GM23338 (cell line): ENCODE measurements around the gene CCNQ. TPM values are rescaled to one million over a fixed set of nuclear protein-coding genes. Genes with fewer than 3 reads are reported as not detected.

Experiments used
- ATAC-seq: fragments of 200-7000 bp; cut with Tn5 transposase; 3 replicates; pipeline ENCODE4 v1.9.1; 2020
- DNase-seq: peaks from one replicate; pipeline ENCODE4 v3.0.0-alpha.2; 2015; ENCODE audit warnings: low spot score
- H2AFZ ChIP-seq: fragments of 200-600 bp; sonication (generic); 2 replicates; pipeline ENCODE4 v1.8.0; 2016; ENCODE audit warnings: antibody characterized with exemption, mild to moderate bottlenecking, moderate library complexity
- H3F3A ChIP-seq: fragments of 200-600 bp; sonication (generic); replicated peaks from 2 replicates; pipeline ENCODE4 v1.8.0; 2017; ENCODE audit warnings: antibody characterized with exemption, mixed run types, low read depth
- H3K27ac ChIP-seq: fragments of 200-600 bp; sonication (generic); 2 replicates; pipeline ENCODE4 v1.6.1; 2016; ENCODE audit warnings: low read depth
- H3K27me3 ChIP-seq: fragments of 200-600 bp; sonication (generic); 2 replicates; pipeline ENCODE4 v1.8.0; 2016; ENCODE audit warnings: mild to moderate bottlenecking, mixed run types, moderate library complexity; ENCODE audit not compliant: insufficient read depth
- H3K36me3 ChIP-seq: fragments of 200-600 bp; sonication (generic); 2 replicates; pipeline ENCODE4 v1.8.0; 2016; ENCODE audit warnings: mild to moderate bottlenecking; ENCODE audit not compliant: insufficient read depth
- H3K4me1 ChIP-seq: fragments of 200-600 bp; sonication (generic); 2 replicates; pipeline ENCODE4 v1.8.0; 2016; ENCODE audit warnings: mild to moderate bottlenecking, moderate library complexity; ENCODE audit not compliant: insufficient read depth
- H3K4me2 ChIP-seq: fragments of 200-600 bp; sonication (generic); 2 replicates; pipeline ENCODE4 v1.7.1; 2017; ENCODE audit warnings: mixed run types
- H3K4me3 ChIP-seq: fragments of 200-600 bp; sonication (generic); 2 replicates; pipeline ENCODE4 v1.6.1; 2016; ENCODE audit warnings: mixed run types
- H3K79me2 ChIP-seq: fragments of 200-600 bp; sonication (generic); replicated peaks from 2 replicates; pipeline ENCODE4 v1.8.0; 2017; ENCODE audit warnings: mild to moderate bottlenecking; ENCODE audit not compliant: insufficient read depth
- H3K9me2 ChIP-seq: fragments of 200-600 bp; sonication (generic); 2 replicates; pipeline ENCODE4 v1.8.0; 2017; ENCODE audit not compliant: insufficient read depth
- H4K20me1 ChIP-seq: fragments of 200-600 bp; sonication (generic); replicated peaks from 2 replicates; pipeline ENCODE4 v1.8.0; 2017; ENCODE audit warnings: mild to moderate bottlenecking; ENCODE audit not compliant: insufficient read depth
- H3K27ac Mint-ChIP-seq: 2 replicates; pipeline ENCODE4 v1.8.0; 2020; ENCODE audit warnings: inconsistent platforms, mild to moderate bottlenecking, moderate library complexity, mixed read lengths
- H3K27me3 Mint-ChIP-seq: 3 replicates; pipeline ENCODE4 v1.8.0; 2022; ENCODE audit warnings: low read depth, mild to moderate bottlenecking, moderate library complexity, mixed read lengths, inconsistent platforms; ENCODE audit not compliant: insufficient read depth, poor library complexity
- H3K36me3 Mint-ChIP-seq: 3 replicates; pipeline ENCODE4 v1.8.0; 2021; ENCODE audit warnings: low read depth, mild to moderate bottlenecking, inconsistent platforms, moderate library complexity, mixed read lengths
- H3K4me1 Mint-ChIP-seq: 3 replicates; pipeline ENCODE4 v1.8.0; 2020; ENCODE audit warnings: mild to moderate bottlenecking, inconsistent platforms, mixed read lengths
- H3K4me3 Mint-ChIP-seq: 3 replicates; pipeline ENCODE4 v1.8.0; 2021; ENCODE audit warnings: moderate library complexity, mild to moderate bottlenecking, inconsistent platforms, mixed read lengths
- H3K9me3 Mint-ChIP-seq: 3 replicates; pipeline ENCODE4 v1.8.0; 2020; ENCODE audit warnings: moderate library complexity, mild to moderate bottlenecking, inconsistent platforms, mixed read lengths
- CREB1 ChIP-seq: fragments of 250-450 bp; sonication (Bioruptor Pico); IDR thresholded peaks from 2 replicates; pipeline ENCODE4 v1.5.0; 2020; ENCODE audit warnings: low read depth, mild to moderate bottlenecking, moderate library complexity
- EZH2 ChIP-seq: fragments of 200-600 bp; sonication (generic); IDR thresholded peaks from one replicate; pipeline ENCODE4 v1.8.0; 2017; ENCODE audit warnings: antibody characterized with exemption, mild to moderate bottlenecking, low read depth; ENCODE audit not compliant: unreplicated experiment
- EZH2phosphoT487 ChIP-seq: fragments of 200-600 bp; sonication (generic); IDR thresholded peaks from one replicate; pipeline ENCODE4 v1.8.1; 2018; ENCODE audit warnings: antibody characterized with exemption; ENCODE audit not compliant: unreplicated experiment
- JUNB ChIP-seq: IDR thresholded peaks from one replicate; pipeline ENCODE4 v1.6.1; 2016; ENCODE audit warnings: antibody characterized with exemption; ENCODE audit not compliant: unreplicated experiment
- NANOG ChIP-seq: IDR thresholded peaks from 2 replicates; pipeline ENCODE4 v1.6.1; 2016; ENCODE audit warnings: antibody characterized with exemption, borderline replicate concordance
- STAT1 ChIP-seq: IDR thresholded peaks from one replicate; pipeline ENCODE4 v1.6.1; 2016; ENCODE audit warnings: antibody characterized with exemption; ENCODE audit not compliant: unreplicated experiment
- ZNF114 ChIP-seq: fragments of 250-450 bp; sonication (Bioruptor Pico); IDR thresholded peaks from 2 replicates; pipeline ENCODE4 v1.5.0; 2020; ENCODE audit warnings: mild to moderate bottlenecking, moderate library complexity
- polyA plus RNA-seq: library from polyadenylated mRNA; unstranded; fragments of >200 nt; fragmentation: Nextera tagmentation; extraction: Ambion mirVana; gene quantifications from 2 replicates; pipeline ENCODE4 v1.2.1, GENCODE V29; 2016
- total RNA-seq: library from RNA; depleted of rRNA; stranded (reverse); fragments of >200 nt; shearing (Covaris generic); gene quantifications from 2 replicates; pipeline ENCODE4 v1.2.3, GENCODE V29; 2014
- TF ChIP-seq, protein P1 (sequence below): IDR thresholded peaks from 2 replicates; pipeline ENCODE4 v1.6.1; 2016; ENCODE audit warnings: antibody characterized with exemption
- TF ChIP-seq, protein P2 (sequence below), 2 experiments: fragments of 200-600 bp in 1 of 2; sonication (generic) in 1 of 2; conservative IDR thresholded peaks; 2 replicates each; pipeline versions ENCODE4 v1.5.1 to v1.6.1; 2016 to 2017; ENCODE audit warnings: antibody characterized with exemption in 2 of 2, low read depth in 2 of 2, mild to moderate bottlenecking in 2 of 2, moderate library complexity in 1 of 2
- TF ChIP-seq, protein P3 (sequence below): IDR thresholded peaks from one replicate; pipeline ENCODE4 v1.6.1; 2018; ENCODE audit warnings: antibody characterized with exemption; ENCODE audit not compliant: unreplicated experiment

The CCNQ gene
- total and polyA plus RNA-seq, 2 experiments from 2014 or later: 19.4 to 30.2 TPM

DNA sequence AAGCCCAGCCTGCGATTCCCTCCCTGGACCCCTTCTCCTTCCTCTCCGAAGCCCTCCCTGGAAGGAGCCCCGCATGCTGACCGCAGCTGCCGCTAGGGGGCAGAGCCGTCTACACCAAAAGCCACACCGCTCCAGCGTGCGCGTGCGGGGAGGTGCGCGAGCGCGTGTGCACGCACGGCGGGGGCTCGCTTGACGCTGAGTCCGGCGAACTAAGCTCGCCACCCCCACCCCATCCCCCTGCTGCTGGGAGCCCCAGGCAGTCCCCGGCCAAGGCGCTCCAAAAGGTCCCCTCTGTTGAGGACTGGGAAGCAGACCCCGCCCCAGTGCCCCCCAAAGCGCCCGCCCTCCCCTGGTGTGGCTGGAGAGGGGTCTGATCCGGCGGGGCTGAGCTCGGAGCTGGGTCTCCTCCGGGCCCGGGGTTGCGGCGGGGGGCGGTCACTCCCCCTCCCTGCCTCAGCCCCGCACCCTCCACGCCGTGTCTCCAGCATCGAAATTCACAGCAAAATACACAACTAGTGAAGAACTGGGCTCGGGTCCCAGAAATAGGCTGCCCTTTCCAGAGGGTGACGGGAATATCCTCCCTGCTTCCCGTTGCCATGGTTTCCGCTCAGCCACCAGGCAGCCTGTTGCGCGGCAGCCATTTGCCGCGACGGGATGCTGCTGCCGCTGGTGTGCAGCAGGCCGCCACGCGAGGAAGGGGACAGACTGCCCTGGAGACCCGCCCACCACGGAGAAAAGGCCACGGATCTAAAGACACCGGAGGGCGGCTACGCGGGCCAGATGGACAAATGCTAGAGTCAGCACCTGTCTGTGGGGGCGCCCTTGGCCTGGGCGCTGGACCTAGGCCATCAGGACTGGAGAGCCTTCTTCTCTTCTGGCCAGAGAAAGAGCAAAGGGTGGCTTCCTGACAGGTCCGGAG is 11.2 kb upstream of the CCNQ start:
- H3K4me3 ChIP-seq: peak overlapping the region; percentile 51
- TF ChIP-seq, protein P1, sequence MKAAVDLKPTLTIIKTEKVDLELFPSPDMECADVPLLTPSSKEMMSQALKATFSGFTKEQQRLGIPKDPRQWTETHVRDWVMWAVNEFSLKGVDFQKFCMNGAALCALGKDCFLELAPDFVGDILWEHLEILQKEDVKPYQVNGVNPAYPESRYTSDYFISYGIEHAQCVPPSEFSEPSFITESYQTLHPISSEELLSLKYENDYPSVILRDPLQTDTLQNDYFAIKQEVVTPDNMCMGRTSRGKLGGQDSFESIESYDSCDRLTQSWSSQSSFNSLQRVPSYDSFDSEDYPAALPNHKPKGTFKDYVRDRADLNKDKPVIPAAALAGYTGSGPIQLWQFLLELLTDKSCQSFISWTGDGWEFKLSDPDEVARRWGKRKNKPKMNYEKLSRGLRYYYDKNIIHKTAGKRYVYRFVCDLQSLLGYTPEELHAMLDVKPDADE: no peak
- TF ChIP-seq EZH2phosphoT487 (no peak), CREB1 (0 out of 2 replicates have a peak, but pooled peaks have one; percentile 21)
- TF ChIP-seq, protein P2, sequence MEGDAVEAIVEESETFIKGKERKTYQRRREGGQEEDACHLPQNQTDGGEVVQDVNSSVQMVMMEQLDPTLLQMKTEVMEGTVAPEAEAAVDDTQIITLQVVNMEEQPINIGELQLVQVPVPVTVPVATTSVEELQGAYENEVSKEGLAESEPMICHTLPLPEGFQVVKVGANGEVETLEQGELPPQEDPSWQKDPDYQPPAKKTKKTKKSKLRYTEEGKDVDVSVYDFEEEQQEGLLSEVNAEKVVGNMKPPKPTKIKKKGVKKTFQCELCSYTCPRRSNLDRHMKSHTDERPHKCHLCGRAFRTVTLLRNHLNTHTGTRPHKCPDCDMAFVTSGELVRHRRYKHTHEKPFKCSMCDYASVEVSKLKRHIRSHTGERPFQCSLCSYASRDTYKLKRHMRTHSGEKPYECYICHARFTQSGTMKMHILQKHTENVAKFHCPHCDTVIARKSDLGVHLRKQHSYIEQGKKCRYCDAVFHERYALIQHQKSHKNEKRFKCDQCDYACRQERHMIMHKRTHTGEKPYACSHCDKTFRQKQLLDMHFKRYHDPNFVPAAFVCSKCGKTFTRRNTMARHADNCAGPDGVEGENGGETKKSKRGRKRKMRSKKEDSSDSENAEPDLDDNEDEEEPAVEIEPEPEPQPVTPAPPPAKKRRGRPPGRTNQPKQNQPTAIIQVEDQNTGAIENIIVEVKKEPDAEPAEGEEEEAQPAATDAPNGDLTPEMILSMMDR (conservative IDR thresholded peaks at IDR 0.05; ENCODE audit: low read depth in 2 of 2): peak; percentile 49 to 87
- no peaks in the 10 kb centered on the region for H3K4me1 ChIP-seq
- peak overlapping the region; percentile 74; the same call in 1 of the 2 replicates for H2AFZ ChIP-seq
- no peak overlapping the region for H3K27ac ChIP-seq
- Mint-ChIP-seq H3K9me3 (no peaks in the 10 kb centered on the region), H3K27me3 (peaks cover 8% of the 10 kb centered on the region), H3K36me3 (no peaks in the 10 kb centered on the region), H3K4me1 (no peaks in the 10 kb centered on the region), H3K27ac (no peak overlapping the region), H3K4me3 (peak overlapping the region; percentile 66)
- H4K20me1 ChIP-seq: no peaks in the 10 kb centered on the region
- no peaks in the 10 kb centered on the region for H3K9me2 ChIP-seq
- H3K4me2 ChIP-seq: peak overlapping the region; percentile 73
- no peaks in the 10 kb centered on the region for H3K79me2 ChIP-seq
- no peaks in the 10 kb centered on the region for H3K36me3 ChIP-seq
- peaks cover 18% of the 10 kb centered on the region for H3K27me3 ChIP-seq
- no peaks in the 10 kb centered on the region for H3F3A ChIP-seq
- DNase-seq: peak; percentile 82
- ATAC-seq: peak; percentile 97

DNA sequence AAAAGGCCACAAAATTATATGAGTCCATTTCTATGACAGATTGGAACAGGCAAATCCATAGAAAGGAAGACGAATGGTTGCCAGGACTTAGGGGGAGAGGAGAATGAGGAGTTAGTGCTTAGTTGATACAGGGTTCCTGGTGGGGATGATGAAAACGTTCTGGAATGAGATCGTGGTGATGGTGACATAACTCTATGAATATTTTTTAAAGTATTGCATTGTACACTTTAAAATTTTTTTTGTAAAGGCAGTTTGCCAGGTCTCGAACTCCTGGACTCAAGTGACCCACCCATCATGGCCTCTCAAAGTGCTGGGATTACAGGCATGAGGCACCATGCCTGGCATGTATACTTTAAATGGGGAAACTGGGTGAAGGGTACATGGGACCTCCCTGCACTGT is 9.9 kb upstream of the CCNQ start:
- H3K4me2 ChIP-seq: no peak overlapping the region
- Mint-ChIP-seq H3K4me3 (no peak overlapping the region), H3K36me3 (no peaks in the 10 kb centered on the region), H3K27ac (no peak overlapping the region), H3K4me1 (no peaks in the 10 kb centered on the region), H3K9me3 (no peaks in the 10 kb centered on the region), H3K27me3 (peaks cover 9% of the 10 kb centered on the region)
- no peak for ATAC-seq
- no peak overlapping the region for H3K27ac ChIP-seq
- no peaks in the 10 kb centered on the region for H3K9me2 ChIP-seq
- DNase-seq: no peak
- H2AFZ ChIP-seq: no peak overlapping the region
- peaks cover 18% of the 10 kb centered on the region for H3K27me3 ChIP-seq
- H3K4me3 ChIP-seq: no peak overlapping the region
- no peaks in the 10 kb centered on the region for H4K20me1 ChIP-seq
- no peaks in the 10 kb centered on the region for H3K79me2 ChIP-seq
- no peaks in the 10 kb centered on the region for H3F3A ChIP-seq
- H3K4me1 ChIP-seq: no peaks in the 10 kb centered on the region
- H3K36me3 ChIP-seq: no peaks in the 10 kb centered on the region
- TF ChIP-seq JUNB: no peak
- no peak for TF ChIP-seq EZH2
- no peak for TF ChIP-seq CREB1
- TF ChIP-seq, protein P3, sequence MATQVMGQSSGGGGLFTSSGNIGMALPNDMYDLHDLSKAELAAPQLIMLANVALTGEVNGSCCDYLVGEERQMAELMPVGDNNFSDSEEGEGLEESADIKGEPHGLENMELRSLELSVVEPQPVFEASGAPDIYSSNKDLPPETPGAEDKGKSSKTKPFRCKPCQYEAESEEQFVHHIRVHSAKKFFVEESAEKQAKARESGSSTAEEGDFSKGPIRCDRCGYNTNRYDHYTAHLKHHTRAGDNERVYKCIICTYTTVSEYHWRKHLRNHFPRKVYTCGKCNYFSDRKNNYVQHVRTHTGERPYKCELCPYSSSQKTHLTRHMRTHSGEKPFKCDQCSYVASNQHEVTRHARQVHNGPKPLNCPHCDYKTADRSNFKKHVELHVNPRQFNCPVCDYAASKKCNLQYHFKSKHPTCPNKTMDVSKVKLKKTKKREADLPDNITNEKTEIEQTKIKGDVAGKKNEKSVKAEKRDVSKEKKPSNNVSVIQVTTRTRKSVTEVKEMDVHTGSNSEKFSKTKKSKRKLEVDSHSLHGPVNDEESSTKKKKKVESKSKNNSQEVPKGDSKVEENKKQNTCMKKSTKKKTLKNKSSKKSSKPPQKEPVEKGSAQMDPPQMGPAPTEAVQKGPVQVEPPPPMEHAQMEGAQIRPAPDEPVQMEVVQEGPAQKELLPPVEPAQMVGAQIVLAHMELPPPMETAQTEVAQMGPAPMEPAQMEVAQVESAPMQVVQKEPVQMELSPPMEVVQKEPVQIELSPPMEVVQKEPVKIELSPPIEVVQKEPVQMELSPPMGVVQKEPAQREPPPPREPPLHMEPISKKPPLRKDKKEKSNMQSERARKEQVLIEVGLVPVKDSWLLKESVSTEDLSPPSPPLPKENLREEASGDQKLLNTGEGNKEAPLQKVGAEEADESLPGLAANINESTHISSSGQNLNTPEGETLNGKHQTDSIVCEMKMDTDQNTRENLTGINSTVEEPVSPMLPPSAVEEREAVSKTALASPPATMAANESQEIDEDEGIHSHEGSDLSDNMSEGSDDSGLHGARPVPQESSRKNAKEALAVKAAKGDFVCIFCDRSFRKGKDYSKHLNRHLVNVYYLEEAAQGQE: no peak
- TF ChIP-seq, protein P2 (conservative IDR thresholded peaks at IDR 0.05; ENCODE audit: low read depth in 2 of 2): no peak
- TF ChIP-seq NANOG: no peak
- TF ChIP-seq EZH2phosphoT487: no peak
- no peak for TF ChIP-seq ZNF114 (CRISPR knock-in tag)
- no peak for TF ChIP-seq STAT1
